OCI-LY7 (cell line): ENCODE data around the gene CCDC57. TPM values are rescaled to one million over a fixed set of nuclear protein-coding genes. Genes with fewer than 3 reads are reported as not detected.

ENCODE experiments used
- BruUV-seq: library from RNA; stranded (reverse); fragments of 400-500 nt; replicated peaks from 2 replicates; lab custom pipeline; 2021; lab: Mats Ljungman, UMichigan
- CTCF ChIA-PET: fragments of 300-600 bp; sonication (Branson Sonifier 250); formaldehyde crosslinking; loops from one replicate; lab custom pipeline; 2022; ENCODE audit warnings: antibody characterized with exemption; ENCODE audit not compliant: unreplicated experiment; lab: Charles Lee
- POLR2A ChIA-PET: fragments of 300-600 bp; sonication (Branson Sonifier 250); formaldehyde crosslinking; loops from one replicate; lab custom pipeline; 2022; ENCODE audit warnings: antibody characterized with exemption; lab: Charles Lee
- DNase-seq: peaks from one replicate; pipeline ENCODE4 v3.0.0-alpha.2; 2015; ENCODE audit warnings: low spot score
- H2AFZ ChIP-seq: fragments of 200-600 bp; sonication (generic), shearing (Covaris generic); 2 replicates; pipeline ENCODE4 v1.6.1; 2014; ENCODE audit warnings: mild to moderate bottlenecking, antibody characterized with exemption, low read length, moderate library complexity
- H3K27ac ChIP-seq: fragments of 200-600 bp; sonication (generic); 2 replicates; pipeline ENCODE4 v1.5.1; 2014; ENCODE audit warnings: mixed run types, low read depth, mild to moderate bottlenecking, moderate library complexity, low read length, inconsistent platforms; ENCODE audit not compliant: poor library complexity, severe bottlenecking
- H3K36me3 ChIP-seq: fragments of 200-600 bp; sonication (generic); 2 replicates; pipeline ENCODE4 v1.6.1; 2014; ENCODE audit warnings: mild to moderate bottlenecking, antibody characterized with exemption, low read length, moderate library complexity, mixed read lengths; ENCODE audit not compliant: insufficient read depth
- H3K4me1 ChIP-seq: fragments of 200-600 bp; sonication (generic); 2 replicates; pipeline ENCODE4 v1.5.1; 2014; ENCODE audit warnings: mild to moderate bottlenecking, low read length; ENCODE audit not compliant: insufficient read depth, poor library complexity, severe bottlenecking
- H3K4me2 ChIP-seq: fragments of 200-600 bp; sonication (generic); 2 replicates; pipeline ENCODE4 v1.6.1; 2014; ENCODE audit warnings: mild to moderate bottlenecking, low read length
- H3K4me3 ChIP-seq: fragments of 200-600 bp; sonication (generic); 2 replicates; pipeline ENCODE4 v1.5.1; 2014; ENCODE audit warnings: mild to moderate bottlenecking, low read depth, low read length; ENCODE audit not compliant: poor library complexity, severe bottlenecking
- H3K79me2 ChIP-seq: fragments of 200-600 bp; sonication (generic); 2 replicates; pipeline ENCODE4 v1.6.1; 2016; ENCODE audit warnings: low read depth, mild to moderate bottlenecking, low read length, moderate library complexity, mixed read lengths; ENCODE audit not compliant: insufficient read depth
- H3K9me2 ChIP-seq: fragments of 200-600 bp; sonication (generic); 2 replicates; pipeline ENCODE4 v1.6.1; 2016; ENCODE audit warnings: mild to moderate bottlenecking, low read length, mixed read lengths; ENCODE audit not compliant: insufficient read depth
- H3K9me3 ChIP-seq: fragments of 200-600 bp; sonication (generic); 2 replicates; pipeline ENCODE4 v1.6.1; 2014; ENCODE audit warnings: mild to moderate bottlenecking, mixed run types, low read length, mixed read lengths
- H4K20me1 ChIP-seq: fragments of 200-600 bp; sonication (generic); 2 replicates; pipeline ENCODE4 v1.6.1; 2014; ENCODE audit warnings: mild to moderate bottlenecking, antibody characterized with exemption, low read length, moderate library complexity, mixed read lengths; ENCODE audit not compliant: insufficient read depth
- EZH2phosphoT487 ChIP-seq: fragments of 200-600 bp; sonication (generic); IDR thresholded peaks from 2 replicates; pipeline ENCODE4 v1.6.1; 2018; ENCODE audit warnings: low read depth, borderline replicate concordance, mild to moderate bottlenecking, mixed run types, antibody characterized with exemption, low read length, moderate library complexity, mixed read lengths
- intact Hi-C: fragments of 100-400 bp; cut with micrococcal nuclease; formaldehyde crosslinking; loops from one replicate; pipeline ENCODE4 v1.10.0; 2022; ENCODE audit not compliant: unreplicated experiment
- total RNA-seq, 2 experiments: library from RNA; depleted of rRNA in 1 of 2; stranded (reverse); fragments of >200 nt in 1 of 2; shearing (Covaris generic) in 1 of 2; gene quantifications; 2 replicates each; pipeline ENCODE4 v1.2.3, GENCODE V29; 2014 to 2022
- TF ChIP-seq, protein P1 (sequence below): fragments of 200-600 bp; sonication (generic); conservative IDR thresholded peaks from 2 replicates; pipeline ENCODE4 v1.5.1; 2014; ENCODE audit warnings: mild to moderate bottlenecking, antibody characterized with exemption, low read length, moderate library complexity, mixed read lengths

Gene CCDC57
- total RNA-seq, 2 experiments from 2014 or later, result 34.5 to 58.7 TPM

DNA sequence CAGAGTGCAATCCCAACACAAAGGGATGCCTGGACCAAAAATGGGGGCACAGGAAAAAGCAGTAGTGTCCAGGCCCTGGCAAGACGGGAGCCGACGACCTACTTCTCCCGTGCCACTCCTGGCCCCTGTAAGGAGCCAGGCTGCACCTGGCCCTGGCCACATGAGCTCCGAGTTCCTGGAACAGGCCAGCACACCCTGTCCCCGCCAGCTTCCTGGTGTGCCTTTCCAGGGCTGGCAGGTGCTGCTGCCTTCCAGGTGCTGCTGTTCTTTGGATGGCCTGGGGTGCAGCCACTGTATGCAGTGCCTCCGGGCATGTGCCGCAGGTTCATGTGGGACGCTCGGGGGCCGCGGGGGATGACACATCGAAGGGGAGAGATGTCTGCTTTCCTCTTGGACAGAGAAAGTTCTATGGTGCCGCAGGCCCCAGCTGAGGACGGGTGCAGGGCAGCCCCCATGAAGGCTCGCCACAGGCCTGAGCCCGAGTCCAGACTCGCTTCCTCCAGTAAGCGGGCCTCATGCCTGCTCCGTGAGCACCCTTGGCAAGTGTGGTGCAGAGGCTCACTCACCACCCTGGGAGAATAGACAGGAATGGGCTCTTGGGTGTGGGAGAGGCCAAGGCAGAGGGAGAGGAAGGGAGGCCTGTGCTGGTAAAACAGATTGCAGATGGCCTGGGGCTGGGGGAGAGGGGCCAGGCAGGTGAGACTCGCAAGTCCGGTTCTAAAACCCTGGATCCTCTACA, 59.9 kb downstream of the CCDC57 start:
- BruUV-seq, result TSS peak; percentile 45
- intact Hi-C loops, result no loop called here

GRCh38 chr17:82152114-82152513, 60.5 kb downstream of the CCDC57 start:
- H3K36me3 ChIP-seq, result peaks cover 5% of the 10 kb centered on the region
- H3K79me2 ChIP-seq, result no peaks in the 10 kb centered on the region
- no TSS peak for BruUV-seq
- intact Hi-C loops, result no loop called here
- H2AFZ ChIP-seq, result no peak overlapping the region
- H3K27ac ChIP-seq, result no peak overlapping the region
- no peaks in the 10 kb centered on the region for H3K4me1 ChIP-seq
- DNase-seq, result no peak
- ChIA-PET CTCF (no interaction called here), POLR2A (no interaction called here)
- no peaks in the 10 kb centered on the region for H4K20me1 ChIP-seq
- no peaks in the 10 kb centered on the region for H3K9me2 ChIP-seq
- no peak for TF ChIP-seq EZH2phosphoT487
- TF ChIP-seq, protein P1, sequence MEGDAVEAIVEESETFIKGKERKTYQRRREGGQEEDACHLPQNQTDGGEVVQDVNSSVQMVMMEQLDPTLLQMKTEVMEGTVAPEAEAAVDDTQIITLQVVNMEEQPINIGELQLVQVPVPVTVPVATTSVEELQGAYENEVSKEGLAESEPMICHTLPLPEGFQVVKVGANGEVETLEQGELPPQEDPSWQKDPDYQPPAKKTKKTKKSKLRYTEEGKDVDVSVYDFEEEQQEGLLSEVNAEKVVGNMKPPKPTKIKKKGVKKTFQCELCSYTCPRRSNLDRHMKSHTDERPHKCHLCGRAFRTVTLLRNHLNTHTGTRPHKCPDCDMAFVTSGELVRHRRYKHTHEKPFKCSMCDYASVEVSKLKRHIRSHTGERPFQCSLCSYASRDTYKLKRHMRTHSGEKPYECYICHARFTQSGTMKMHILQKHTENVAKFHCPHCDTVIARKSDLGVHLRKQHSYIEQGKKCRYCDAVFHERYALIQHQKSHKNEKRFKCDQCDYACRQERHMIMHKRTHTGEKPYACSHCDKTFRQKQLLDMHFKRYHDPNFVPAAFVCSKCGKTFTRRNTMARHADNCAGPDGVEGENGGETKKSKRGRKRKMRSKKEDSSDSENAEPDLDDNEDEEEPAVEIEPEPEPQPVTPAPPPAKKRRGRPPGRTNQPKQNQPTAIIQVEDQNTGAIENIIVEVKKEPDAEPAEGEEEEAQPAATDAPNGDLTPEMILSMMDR, result no peak
- H3K4me3 ChIP-seq, result no peak overlapping the region
- 0 out of 2 replicates have a peak, but pooled peaks cover 5% of the 10 kb centered on the region for H3K9me3 ChIP-seq
- H3K4me2 ChIP-seq, result no peak overlapping the region

More for the DNA sequence above, 59.9 kb downstream of the CCDC57 start:
- CTCF ChIA-PET, result no interaction called here
- Histone ChIP-seq H3K4me1 (no peaks in the 10 kb centered on the region), H3K79me2 (no peaks in the 10 kb centered on the region), H2AFZ (no peak overlapping the region), H3K4me3 (no peak overlapping the region), H3K9me2 (no peaks in the 10 kb centered on the region), H3K36me3 (peaks cover 5% of the 10 kb centered on the region), H4K20me1 (no peaks in the 10 kb centered on the region), H3K4me2 (no peak overlapping the region), H3K27ac (no peak overlapping the region), H3K9me3 (0 out of 2 replicates have a peak, but pooled peaks cover 5% of the 10 kb centered on the region)
- no peak for TF ChIP-seq EZH2phosphoT487
- TF ChIP-seq, protein P1, result no peak
- POLR2A ChIA-PET, result no interaction called here
- no peak for DNase-seq
